ENCODE data around the gene DUSP15.

DUSP15 gene

DNA sequence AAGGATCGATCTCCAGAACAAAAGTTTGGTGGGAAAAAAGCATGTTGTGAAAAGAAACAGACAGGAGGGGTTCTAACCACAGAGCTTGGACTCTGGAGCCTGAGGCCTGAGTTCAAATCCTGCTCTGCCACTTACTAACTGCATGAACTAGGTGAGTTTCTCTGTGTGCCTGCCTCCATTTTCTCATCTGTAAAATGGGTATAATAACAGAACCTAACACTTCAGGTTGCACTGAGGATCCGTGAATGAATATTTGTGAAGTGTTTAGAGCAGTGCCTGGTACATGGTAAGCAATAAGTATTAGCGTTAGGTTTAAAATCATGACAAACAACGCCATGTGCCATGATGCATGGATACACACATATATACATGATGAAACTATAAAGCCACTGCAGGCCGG, 36.7 kb upstream of the DUSP15 start:
- no peak overlapping the region for H4K8ac ChIP-seq (ENCODE audit: low read depth, low read length)
- no CpG with 5 or more reads among the region's 5 CpGs for WGBS (ENCODE audit: extremely low coverage, insufficient coverage, insufficient read length)
- H3K4ac ChIP-seq (ENCODE audit: low read depth, low read length): no peak overlapping the region

DNA sequence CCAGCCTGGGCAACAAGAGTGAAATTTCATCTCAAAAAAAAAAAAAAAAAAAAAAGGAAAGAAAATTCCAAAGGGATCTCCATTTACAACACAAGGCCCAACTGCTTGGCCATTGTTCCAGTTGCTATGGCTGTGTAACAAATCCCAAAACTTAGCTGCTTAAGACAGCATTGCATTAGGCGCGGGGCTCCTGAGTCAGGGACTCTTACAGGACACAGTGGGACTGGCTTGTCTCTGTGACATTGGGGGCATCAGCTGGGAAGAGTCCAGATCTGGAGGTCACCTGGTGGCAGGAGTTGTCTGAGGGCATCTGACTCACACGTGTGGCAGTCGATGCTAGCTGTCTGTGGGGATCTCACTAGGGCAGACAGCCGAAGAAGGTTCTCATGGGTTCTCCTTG, 35.7 kb upstream of the DUSP15 start:
- H3K4me1 ChIP-seq (ENCODE audit: control insufficient read depth in 1 of 2, insufficient read depth in 2 of 2, low read length in 2 of 2): no peaks in the 10 kb centered on the region
- H3K27me3 ChIP-seq (ENCODE audit: insufficient read depth, low read length): no peaks in the 10 kb centered on the region
- no peak overlapping the region for H3K4me2 ChIP-seq (ENCODE audit: low read length)
- H4K8ac ChIP-seq (ENCODE audit: low read depth, low read length): no peak overlapping the region
- no peak overlapping the region for H4K12ac ChIP-seq (ENCODE audit: low read depth, low read length)
- no peak overlapping the region for H2AFZ ChIP-seq (ENCODE audit: insufficient read depth, low read length, poor library complexity)
- no CpG with 5 or more reads among the region's 5 CpGs for WGBS (ENCODE audit: extremely low coverage, insufficient coverage, insufficient read length)
- DNase-seq: no peak
- H3K23ac ChIP-seq (ENCODE audit: low read length): no peak overlapping the region
- no peak overlapping the region for H2BK12ac ChIP-seq (ENCODE audit: low read length)
- H3K36me3 ChIP-seq (ENCODE audit: control insufficient read depth in 1 of 2, insufficient read depth in 2 of 2, low read length in 2 of 2): no peaks in the 10 kb centered on the region
- H3K9me3 ChIP-seq (ENCODE audit: insufficient read depth, low read depth, low read length): no peaks in the 10 kb centered on the region
- H4K91ac ChIP-seq (ENCODE audit: low read depth, low read length): no peak overlapping the region
- H3K79me1 ChIP-seq (ENCODE audit: low read length): no peaks in the 10 kb centered on the region
- H3K18ac ChIP-seq (ENCODE audit: low read length): no peak overlapping the region
- no peak overlapping the region for H3K27ac ChIP-seq (ENCODE audit: low read depth, low read length)
- H2BK120ac ChIP-seq (ENCODE audit: insufficient read depth, low read length, poor library complexity): no peak overlapping the region
- H3K4me3 ChIP-seq (ENCODE audit: low read depth, low read length): no peak overlapping the region
- H3K14ac ChIP-seq (ENCODE audit: low read length): no peak overlapping the region
- no peak overlapping the region for H3K4ac ChIP-seq (ENCODE audit: low read depth, low read length)
- H2AK5ac ChIP-seq (ENCODE audit: low read length): no peak overlapping the region
- H2BK5ac ChIP-seq (ENCODE audit: low read depth, low read length, poor library complexity): no peak overlapping the region
- H3K9ac ChIP-seq (ENCODE audit: low read length): no peak overlapping the region
- H3K79me2 ChIP-seq (ENCODE audit: control insufficient read depth, insufficient read depth, low read length, poor library complexity): no peaks in the 10 kb centered on the region

More for the DNA sequence above, 36.7 kb upstream of the DUSP15 start:
- Histone ChIP-seq H2AFZ (ENCODE audit: insufficient read depth, low read length, poor library complexity) (no peak overlapping the region), H3K4me1 (ENCODE audit: control insufficient read depth in 1 of 2, insufficient read depth in 2 of 2, low read length in 2 of 2) (no peaks in the 10 kb centered on the region), H3K27ac (ENCODE audit: low read depth, low read length) (no peak overlapping the region), H3K14ac (ENCODE audit: low read length) (no peak overlapping the region), H3K18ac (ENCODE audit: low read length) (no peak overlapping the region), H4K91ac (ENCODE audit: low read depth, low read length) (no peak overlapping the region), H2BK120ac (ENCODE audit: insufficient read depth, low read length, poor library complexity) (no peak overlapping the region), H3K9ac (ENCODE audit: low read length) (no peak overlapping the region), H3K27me3 (ENCODE audit: insufficient read depth, low read length) (no peaks in the 10 kb centered on the region), H3K23ac (ENCODE audit: low read length) (no peak overlapping the region), H3K4me3 (ENCODE audit: low read depth, low read length) (no peak overlapping the region), H3K9me3 (ENCODE audit: insufficient read depth, low read depth, low read length) (no peaks in the 10 kb centered on the region), H3K4me2 (ENCODE audit: low read length) (no peak overlapping the region), H2AK5ac (ENCODE audit: low read length) (no peak overlapping the region), H3K79me2 (ENCODE audit: control insufficient read depth, insufficient read depth, low read length, poor library complexity) (no peaks in the 10 kb centered on the region), H3K79me1 (ENCODE audit: low read length) (no peaks in the 10 kb centered on the region), H2BK12ac (ENCODE audit: low read length) (no peak overlapping the region), H3K36me3 (ENCODE audit: control insufficient read depth in 1 of 2, insufficient read depth in 2 of 2, low read length in 2 of 2) (no peaks in the 10 kb centered on the region), H2BK5ac (ENCODE audit: low read depth, low read length, poor library complexity) (no peak overlapping the region), H4K12ac (ENCODE audit: low read depth, low read length) (no peak overlapping the region)
- DNase-seq: no peak

DNA sequence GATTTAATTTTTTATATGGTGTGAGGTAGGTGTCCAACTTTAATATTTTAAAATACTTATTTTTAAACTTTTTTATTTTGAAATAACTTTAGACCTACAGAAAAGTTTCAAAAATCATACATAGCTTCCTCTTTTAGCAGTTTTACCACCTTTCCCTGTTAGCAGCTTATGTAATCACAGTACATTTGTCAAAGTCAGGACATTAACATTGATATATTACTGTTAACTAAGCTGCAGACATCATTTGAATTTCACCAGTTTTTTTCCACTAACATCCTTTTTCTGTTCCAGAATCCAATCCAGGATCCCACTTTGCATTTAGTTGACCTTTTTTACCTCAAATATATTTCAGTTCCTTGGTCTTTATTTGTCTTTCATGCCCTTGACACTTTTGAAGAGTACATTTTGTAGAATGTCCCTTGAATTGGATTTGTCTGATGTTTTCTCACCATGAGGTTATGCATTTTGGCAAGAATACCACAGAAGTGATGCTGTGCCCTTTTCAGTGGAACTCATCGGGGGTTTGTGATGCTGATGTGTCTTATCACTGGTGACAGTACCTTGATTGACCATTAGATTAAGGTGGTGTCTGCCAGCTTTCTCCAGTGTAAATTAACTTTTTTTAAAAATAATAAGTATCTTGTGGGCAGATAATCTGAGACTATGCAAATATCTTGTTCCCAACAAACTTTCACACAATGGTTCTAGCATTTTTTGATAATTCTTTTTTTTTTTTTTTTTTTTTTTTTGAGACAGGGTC, 33.5 kb upstream of the DUSP15 start:
- H3K4ac ChIP-seq (ENCODE audit: low read depth, low read length): no peak overlapping the region
- no peak overlapping the region for H2BK5ac ChIP-seq (ENCODE audit: low read depth, low read length, poor library complexity)
- no peak overlapping the region for H3K18ac ChIP-seq (ENCODE audit: low read length)
- no peak overlapping the region for H3K4me2 ChIP-seq (ENCODE audit: low read length)
- no peak for DNase-seq
- no peaks in the 10 kb centered on the region for H3K9me3 ChIP-seq (ENCODE audit: insufficient read depth, low read depth, low read length)
- no peak overlapping the region for H2AK5ac ChIP-seq (ENCODE audit: low read length)
- H3K4me1 ChIP-seq (ENCODE audit: control insufficient read depth in 1 of 2, insufficient read depth in 2 of 2, low read length in 2 of 2): no peaks in the 10 kb centered on the region
- H4K12ac ChIP-seq (ENCODE audit: low read depth, low read length): no peak overlapping the region
- H2AFZ ChIP-seq (ENCODE audit: insufficient read depth, low read length, poor library complexity): no peak overlapping the region
- no peaks in the 10 kb centered on the region for H3K27me3 ChIP-seq (ENCODE audit: insufficient read depth, low read length)
- no peak overlapping the region for H4K91ac ChIP-seq (ENCODE audit: low read depth, low read length)
- no CpG with 5 or more reads among the region's 1 CpG for WGBS (ENCODE audit: extremely low coverage, insufficient coverage, insufficient read length)
- H3K79me1 ChIP-seq (ENCODE audit: low read length): no peaks in the 10 kb centered on the region
- no peak overlapping the region for H2BK120ac ChIP-seq (ENCODE audit: insufficient read depth, low read length, poor library complexity)
- H3K27ac ChIP-seq (ENCODE audit: low read depth, low read length): no peak overlapping the region
- no peaks in the 10 kb centered on the region for H3K36me3 ChIP-seq (ENCODE audit: control insufficient read depth in 1 of 2, insufficient read depth in 2 of 2, low read length in 2 of 2)
- no peak overlapping the region for H3K4me3 ChIP-seq (ENCODE audit: low read depth, low read length)
- no peak overlapping the region for H2BK12ac ChIP-seq (ENCODE audit: low read length)
- H3K14ac ChIP-seq (ENCODE audit: low read length): no peak overlapping the region
- H3K23ac ChIP-seq (ENCODE audit: low read length): no peak overlapping the region
- H3K9ac ChIP-seq (ENCODE audit: low read length): no peak overlapping the region
- H3K79me2 ChIP-seq (ENCODE audit: control insufficient read depth, insufficient read depth, low read length, poor library complexity): no peaks in the 10 kb centered on the region
- no peak overlapping the region for H4K8ac ChIP-seq (ENCODE audit: low read depth, low read length)

DNA sequence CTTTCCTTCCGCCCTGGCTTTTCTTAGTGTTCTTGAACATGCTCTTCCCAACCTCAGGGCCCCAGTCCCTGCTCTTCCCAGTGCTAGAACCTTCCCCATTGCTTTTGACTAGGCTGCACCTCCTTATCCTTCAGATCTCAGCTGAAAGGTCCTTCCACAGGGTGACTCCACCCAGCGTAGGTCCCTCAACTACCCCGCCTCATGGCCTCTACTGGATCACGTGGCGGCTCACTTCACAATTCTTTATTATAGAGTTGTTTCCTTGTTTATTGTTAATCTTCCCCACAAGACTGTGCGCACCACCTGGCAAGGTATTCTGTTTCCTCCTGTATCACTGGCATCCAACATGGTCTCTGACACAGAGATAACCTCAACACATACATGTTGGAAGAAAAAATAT, 31.3 kb upstream of the DUSP15 start:
- H4K8ac ChIP-seq (ENCODE audit: low read depth, low read length): no peak overlapping the region
- H2BK120ac ChIP-seq (ENCODE audit: insufficient read depth, low read length, poor library complexity): no peak overlapping the region
- H2AK5ac ChIP-seq (ENCODE audit: low read length): no peak overlapping the region
- no peaks in the 10 kb centered on the region for H3K27me3 ChIP-seq (ENCODE audit: insufficient read depth, low read length)
- H3K36me3 ChIP-seq (ENCODE audit: control insufficient read depth in 1 of 2, insufficient read depth in 2 of 2, low read length in 2 of 2): no peaks in the 10 kb centered on the region
- no peak overlapping the region for H2BK12ac ChIP-seq (ENCODE audit: low read length)
- H3K4ac ChIP-seq (ENCODE audit: low read depth, low read length): no peak overlapping the region
- no peaks in the 10 kb centered on the region for H3K79me1 ChIP-seq (ENCODE audit: low read length)
- DNase-seq: no peak
- no peaks in the 10 kb centered on the region for H3K9me3 ChIP-seq (ENCODE audit: insufficient read depth, low read depth, low read length)
- no peak overlapping the region for H4K91ac ChIP-seq (ENCODE audit: low read depth, low read length)
- no peak overlapping the region for H2AFZ ChIP-seq (ENCODE audit: insufficient read depth, low read length, poor library complexity)
- no peak overlapping the region for H3K9ac ChIP-seq (ENCODE audit: low read length)
- H3K14ac ChIP-seq (ENCODE audit: low read length): no peak overlapping the region
- no peaks in the 10 kb centered on the region for H3K79me2 ChIP-seq (ENCODE audit: control insufficient read depth, insufficient read depth, low read length, poor library complexity)
- no CpG with 5 or more reads among the region's 6 CpGs for WGBS (ENCODE audit: extremely low coverage, insufficient coverage, insufficient read length)
- H3K27ac ChIP-seq (ENCODE audit: low read depth, low read length): no peak overlapping the region
- H3K4me1 ChIP-seq (ENCODE audit: control insufficient read depth in 1 of 2, insufficient read depth in 2 of 2, low read length in 2 of 2): no peaks in the 10 kb centered on the region
- H3K4me3 ChIP-seq (ENCODE audit: low read depth, low read length): no peak overlapping the region
- H4K12ac ChIP-seq (ENCODE audit: low read depth, low read length): no peak overlapping the region
- no peak overlapping the region for H3K18ac ChIP-seq (ENCODE audit: low read length)
- H3K4me2 ChIP-seq (ENCODE audit: low read length): no peak overlapping the region
- no peak overlapping the region for H2BK5ac ChIP-seq (ENCODE audit: low read depth, low read length, poor library complexity)
- H3K23ac ChIP-seq (ENCODE audit: low read length): no peak overlapping the region

Measured in trophoblast cell (in vitro differentiated cells and primary cell).